CD4-positive, alpha-beta T cell treated with Interferon gamma for 1 hour (primary cell): ENCODE data around the gene CCDC183.

Source experiments
- DNase-seq: peaks from one replicate; pipeline ENCODE4 v3.0.0-alpha.2; 2020

Gene CCDC183

DNA sequence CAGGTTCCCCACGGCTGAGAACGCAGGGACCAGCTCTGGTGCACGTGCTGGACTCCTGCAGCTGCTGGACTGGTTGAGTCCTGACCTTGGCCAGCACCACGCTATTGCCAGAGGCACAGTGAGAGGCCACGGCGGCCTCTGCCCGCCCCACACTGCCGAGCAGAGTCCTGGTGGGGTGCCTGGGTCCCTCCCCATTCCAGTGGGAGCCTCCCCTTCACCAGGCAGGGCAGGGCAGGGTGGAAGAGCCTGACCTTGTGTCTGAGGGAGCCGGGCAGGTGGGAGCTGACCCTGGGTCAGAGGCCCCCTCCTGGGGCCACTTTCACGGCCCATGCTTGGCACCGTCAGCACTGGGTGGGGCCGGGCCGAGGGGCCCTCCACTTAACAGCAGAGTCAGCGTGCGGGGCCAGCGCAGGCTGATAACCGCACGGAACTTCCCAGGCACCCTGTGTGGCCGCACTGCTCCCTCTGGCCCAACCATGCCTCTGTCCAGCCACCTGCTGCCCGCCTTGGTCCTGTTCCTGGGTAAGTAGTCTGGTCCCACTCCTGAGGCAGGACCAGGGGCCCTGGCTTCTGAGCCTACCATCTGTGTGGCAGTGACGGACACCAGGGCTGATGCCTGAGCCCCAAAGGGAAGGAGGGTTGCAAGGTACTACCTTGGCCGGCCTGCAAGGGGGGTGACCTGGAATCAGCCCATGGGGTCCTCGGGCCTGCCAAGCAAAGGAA lies 56.0 kb downstream of the CCDC183 start, which contains the start of gene MAMDC4:
MAMDC4 (plus strand) TSS at position 406 of the 723 bp plus-strand sequence; CDS start at position 477, 71 bp downstream.
- DNase-seq, result no peak

DNA sequence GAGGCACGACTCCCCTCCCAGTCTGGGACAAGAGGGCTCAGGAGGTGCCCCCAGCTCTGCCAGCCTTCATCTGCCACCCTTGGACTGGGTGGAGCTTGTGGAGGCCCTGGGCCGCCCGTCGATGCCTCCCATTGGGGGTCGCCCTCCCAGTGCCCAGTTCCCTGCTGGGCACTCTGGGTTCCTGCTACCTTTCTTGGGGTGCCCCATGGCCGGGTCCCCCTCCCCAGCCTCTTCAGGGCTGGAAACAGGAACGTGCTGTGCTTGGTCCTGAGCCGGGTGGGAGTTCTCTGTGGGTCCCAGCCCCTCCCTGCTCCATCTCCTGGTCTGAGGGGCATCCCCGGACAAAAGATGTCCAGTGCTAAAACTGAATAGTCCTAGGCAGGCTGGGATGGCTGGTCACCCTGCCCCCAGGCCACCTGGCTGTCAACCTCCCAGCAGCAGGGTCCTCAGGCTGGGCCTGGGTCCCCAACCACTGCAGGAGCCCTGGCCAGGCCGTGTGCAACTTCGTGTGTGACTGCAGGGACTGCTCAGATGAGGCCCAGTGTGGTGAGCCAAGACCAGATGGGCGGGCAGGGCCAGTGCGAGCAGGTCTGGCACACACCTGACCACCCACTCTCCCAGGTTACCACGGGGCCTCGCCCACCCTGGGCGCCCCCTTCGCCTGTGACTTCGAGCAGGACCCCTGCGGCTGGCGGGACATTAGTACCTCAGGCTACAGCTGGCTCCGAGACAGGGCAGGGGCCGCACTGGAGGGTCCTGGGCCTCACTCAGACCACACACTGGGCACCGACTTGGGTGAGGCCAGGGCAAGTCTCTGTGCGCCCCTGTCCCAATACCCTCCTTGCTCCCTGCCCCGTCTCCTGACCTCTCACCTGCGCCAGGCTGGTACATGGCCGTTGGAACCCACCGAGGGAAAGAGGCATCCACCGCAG lies 56.8 kb downstream of the CCDC183 start:
- no peak for DNase-seq

DNA sequence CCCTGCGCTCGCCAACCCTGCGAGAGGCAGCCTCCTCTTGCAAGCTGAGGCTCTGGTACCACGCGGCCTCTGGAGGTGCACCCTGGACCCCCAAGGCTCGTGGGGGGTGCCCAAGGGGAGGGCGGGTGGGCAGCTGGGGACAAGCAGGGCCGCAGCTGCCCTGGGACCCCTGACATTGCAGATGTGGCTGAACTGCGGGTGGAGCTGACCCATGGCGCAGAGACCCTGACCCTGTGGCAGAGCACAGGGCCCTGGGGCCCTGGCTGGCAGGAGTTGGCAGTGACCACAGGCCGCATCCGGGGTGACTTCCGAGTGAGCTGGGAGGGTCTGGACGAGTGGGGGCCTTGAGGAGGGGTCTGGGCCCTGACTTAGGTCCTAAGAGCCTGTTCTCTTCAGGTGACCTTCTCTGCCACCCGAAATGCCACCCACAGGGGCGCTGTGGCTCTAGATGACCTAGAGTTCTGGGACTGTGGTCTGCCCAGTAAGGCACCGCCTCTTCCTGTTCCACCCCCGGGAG lies 57.5 kb downstream of the CCDC183 start:
- DNase-seq, result no peak

DNA sequence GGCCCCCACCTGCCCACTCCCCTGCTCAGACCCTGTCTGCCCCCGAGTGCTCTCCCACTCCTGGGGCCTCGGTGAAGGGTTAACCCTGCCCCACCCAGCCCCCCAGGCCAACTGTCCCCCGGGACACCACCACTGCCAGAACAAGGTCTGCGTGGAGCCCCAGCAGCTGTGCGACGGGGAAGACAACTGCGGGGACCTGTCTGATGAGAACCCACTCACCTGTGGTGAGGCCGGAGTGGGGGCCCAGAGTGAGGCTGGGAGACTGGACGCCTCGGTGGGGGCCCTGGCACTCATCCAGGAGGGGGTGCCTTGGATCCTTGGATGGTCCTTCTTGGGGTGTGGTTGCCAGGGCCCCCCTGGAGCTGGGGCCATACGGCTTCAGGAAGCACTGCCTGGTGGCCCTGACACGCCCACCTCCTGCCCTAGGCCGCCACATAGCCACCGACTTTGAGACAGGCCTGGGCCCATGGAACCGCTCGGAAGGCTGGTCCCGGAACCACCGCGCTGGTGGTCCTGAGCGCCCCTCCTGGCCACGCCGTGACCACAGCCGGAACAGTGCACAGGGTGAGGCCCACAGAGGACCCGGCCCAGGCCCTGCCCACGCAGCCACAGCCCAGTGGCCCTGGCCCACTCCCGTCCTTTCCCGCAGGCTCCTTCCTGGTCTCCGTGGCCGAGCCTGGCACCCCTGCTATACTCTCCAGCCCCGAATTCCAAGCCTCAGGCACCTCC lies 58.1 kb downstream of the CCDC183 start:
- DNase-seq, result no peak

DNA sequence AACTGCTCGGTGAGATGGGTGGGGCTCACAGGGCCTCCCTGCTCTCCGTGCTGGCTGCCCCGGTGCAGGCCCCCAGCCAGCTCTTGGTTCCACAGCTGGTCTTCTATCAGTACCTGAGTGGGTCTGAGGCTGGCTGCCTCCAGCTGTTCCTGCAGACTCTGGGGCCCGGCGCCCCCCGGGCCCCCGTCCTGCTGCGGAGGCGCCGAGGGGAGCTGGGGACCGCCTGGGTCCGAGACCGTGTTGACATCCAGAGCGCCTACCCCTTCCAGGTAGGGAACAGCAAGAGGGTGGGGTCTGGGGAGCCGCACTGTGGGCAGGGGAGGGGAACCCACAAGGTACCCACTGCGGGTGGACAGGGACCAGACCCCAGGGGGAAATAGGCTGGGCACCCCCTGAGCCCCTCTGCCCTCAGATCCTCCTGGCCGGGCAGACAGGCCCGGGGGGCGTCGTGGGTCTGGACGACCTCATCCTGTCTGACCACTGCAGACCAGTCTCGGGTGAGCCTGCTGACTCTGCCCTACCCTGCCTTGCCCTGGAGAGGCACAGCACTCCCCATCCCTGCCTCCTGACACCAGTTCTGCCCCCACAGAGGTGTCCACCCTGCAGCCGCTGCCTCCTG lies 58.8 kb downstream of the CCDC183 start:
- DNase-seq, result no peak

DNA sequence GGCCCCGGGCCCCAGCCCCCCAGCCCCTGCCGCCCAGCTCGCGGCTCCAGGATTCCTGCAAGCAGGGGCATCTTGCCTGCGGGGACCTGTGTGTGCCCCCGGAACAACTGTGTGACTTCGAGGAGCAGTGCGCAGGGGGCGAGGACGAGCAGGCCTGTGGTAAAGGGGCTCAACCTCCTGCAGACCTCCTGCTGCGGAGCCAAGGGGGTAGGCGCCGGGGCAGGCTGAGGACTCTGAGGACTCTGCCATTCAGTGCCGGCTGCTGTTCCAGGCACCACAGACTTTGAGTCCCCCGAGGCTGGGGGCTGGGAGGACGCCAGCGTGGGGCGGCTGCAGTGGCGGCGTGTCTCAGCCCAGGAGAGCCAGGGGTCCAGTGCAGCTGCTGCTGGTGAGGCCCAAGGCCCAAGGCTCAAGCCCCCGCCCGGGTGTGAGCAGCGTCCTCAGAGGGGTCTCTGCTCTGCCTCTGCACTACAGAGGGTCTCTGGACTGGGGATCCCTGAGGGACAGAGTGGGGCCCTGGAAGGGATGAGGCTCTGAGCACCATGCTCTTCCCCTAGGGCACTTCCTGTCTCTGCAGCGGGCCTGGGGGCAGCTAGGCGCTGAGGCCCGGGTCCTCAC lies 59.4 kb downstream of the CCDC183 start:
- DNase-seq, result no peak

DNA sequence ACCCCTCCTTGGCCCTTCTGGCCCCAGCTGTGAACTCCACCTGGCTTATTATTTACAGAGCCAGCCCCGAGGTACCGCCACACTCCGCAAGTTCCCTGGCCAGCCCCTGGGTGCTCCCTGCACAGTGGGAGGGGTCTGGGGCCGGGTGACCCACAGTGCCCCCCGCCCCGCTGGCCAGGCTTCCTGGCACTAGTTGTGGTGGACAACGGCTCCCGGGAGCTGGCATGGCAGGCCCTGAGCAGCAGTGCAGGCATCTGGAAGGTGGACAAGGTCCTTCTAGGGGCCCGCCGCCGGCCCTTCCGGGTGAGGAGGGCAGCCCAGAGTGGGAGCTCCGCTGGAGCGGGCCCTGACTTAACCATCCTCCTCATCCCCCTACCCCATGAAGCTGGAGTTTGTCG lies 59.9 kb downstream of the CCDC183 start:
- no peak for DNase-seq

DNA sequence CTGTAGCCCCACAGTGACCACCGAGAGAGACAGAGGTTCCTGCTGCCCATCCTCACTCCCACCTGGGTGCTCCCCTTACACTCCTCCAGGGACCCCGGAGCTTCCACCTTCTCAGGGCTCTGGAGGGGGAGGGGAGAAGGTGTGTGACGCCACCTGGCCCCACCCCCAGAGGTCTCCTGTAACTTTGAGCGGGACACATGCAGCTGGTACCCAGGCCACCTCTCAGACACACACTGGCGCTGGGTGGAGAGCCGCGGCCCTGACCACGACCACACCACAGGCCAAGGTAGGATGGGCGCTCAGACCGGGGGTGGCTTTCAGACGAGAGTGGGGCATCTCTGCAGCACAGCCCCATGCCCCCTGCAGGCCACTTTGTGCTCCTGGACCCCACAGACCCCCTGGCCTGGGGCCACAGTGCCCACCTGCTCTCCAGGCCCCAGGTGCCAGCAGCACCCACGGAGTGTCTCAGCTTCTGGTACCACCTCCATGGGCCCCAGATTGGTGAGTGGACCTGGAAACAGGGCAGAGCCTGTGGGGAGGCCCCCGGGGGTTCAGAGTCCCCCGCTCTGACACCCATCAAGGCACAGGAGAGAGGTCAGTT lies 60.5 kb downstream of the CCDC183 start:
- no peak for DNase-seq

DNA sequence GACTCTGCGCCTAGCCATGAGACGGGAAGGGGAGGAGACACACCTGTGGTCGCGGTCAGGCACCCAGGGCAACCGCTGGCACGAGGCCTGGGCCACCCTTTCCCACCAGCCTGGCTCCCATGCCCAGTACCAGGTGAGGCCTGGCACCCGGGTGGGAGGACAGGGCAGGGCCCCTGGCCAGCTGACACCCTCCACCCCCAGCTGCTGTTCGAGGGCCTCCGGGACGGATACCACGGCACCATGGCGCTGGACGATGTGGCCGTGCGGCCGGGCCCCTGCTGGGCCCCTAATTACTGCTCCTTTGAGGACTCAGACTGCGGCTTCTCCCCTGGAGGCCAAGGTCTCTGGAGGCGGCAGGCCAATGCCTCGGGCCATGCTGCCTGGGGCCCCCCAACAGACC lies 61.0 kb downstream of the CCDC183 start:
- no peak for DNase-seq
